GM10248 (cell line): ENCODE measurements around the gene SNX17.
A peak's percentile ranks its signal among the peaks of the same experiment; 100 is the strongest.

Experiments used
- CTCF ChIA-PET: fragments of 300-600 bp; sonication (Branson Sonifier 250); formaldehyde crosslinking; extraction: SDS; loops from one replicate; lab custom pipeline; 2021; ENCODE audit warnings: antibody characterized with exemption; lab: Yijun Ruan, JAX
- POLR2A ChIA-PET: fragments of 350-650 bp; sonication (Branson Sonifier 250); formaldehyde crosslinking; extraction: SDS; loops from one replicate; lab custom pipeline; 2020; ENCODE audit warnings: antibody characterized with exemption; lab: Yijun Ruan, JAX
- DNase-seq: peaks from one replicate; pipeline ENCODE4 v3.0.0; 2012; ENCODE audit errors: extremely low spot score
- CTCF ChIP-seq: IDR thresholded peaks from 2 replicates; pipeline ENCODE4 v1.5.1; 2012; ENCODE audit warnings: mild to moderate bottlenecking, low read depth; ENCODE audit errors: extremely low read depth, missing control alignments, control extremely low read depth

The SNX17 gene

GRCh38 chr2:27370026-27370815 is at the start of gene SNX17, which contains the start of gene EIF2B4:
TSS of gene SNX17 (plus strand) at chr2:27370616. CDS start at chr2:27370744, 128 bp downstream.
TSS of gene EIF2B4 (minus strand) at chr2:27370338. CDS start at chr2:27370314, 24 bp downstream.
- peak; percentile 94 for TF ChIP-seq CTCF

GRCh38 chr2:27320958-27321543 is 49.4 kb upstream of the SNX17 start:
- no peak for TF ChIP-seq CTCF
- POLR2A ChIA-PET: no interaction called here
- no peak for DNase-seq
- CTCF ChIA-PET: interaction anchor here (1.2 to 5.0 kb wide), 4 partner anchors 10 to 70 kb away, joined by 3 to 33 read pairs (median 5); no protein-coding TSS in a partner anchor

More at GRCh38 chr2:27370026-27370815, at the start of gene SNX17, which contains the start of gene EIF2B4:
- ChIA-PET CTCF (interaction anchor here (0.7 to 2.3 kb wide), 18 partner anchors 8 to 313 kb away, joined by 3 to 13 read pairs (median 4); partner anchors contain the start of genes CCDC121, GPN1, GTF3C2 and NRBP1), POLR2A (interaction anchor here (0.5 to 1.6 kb wide), 2 partner anchors 11 to 1227 kb away, joined by 7 read pairs; partner anchors contain the start of gene ZNF513)
- peak; percentile 96 for DNase-seq

GRCh38 chr2:27322301-27322765 is 48.1 kb upstream of the SNX17 start:
- POLR2A ChIA-PET: interaction anchor here (1.1 kb wide), 1 partner anchor 271 kb away, joined by 3 read pairs; the partner anchor contains the start of gene AGBL5
- DNase-seq: peak; percentile 50
- CTCF ChIA-PET: interaction anchor here (0.8 to 5.0 kb wide), 9 partner anchors 9 to 361 kb away, joined by 3 to 33 read pairs (median 4); no protein-coding TSS in a partner anchor
- TF ChIP-seq CTCF: no peak

GRCh38 chr2:27322766-27323595 is 47.4 kb upstream of the SNX17 start, which contains the start of gene MPV17:
TSS of gene MPV17 (minus strand) at chr2:27323097. CDS start at chr2:27322517, 580 bp downstream.
- ChIA-PET CTCF (interaction anchor here (0.8 to 5.0 kb wide), 8 partner anchors 9 to 361 kb away, joined by 3 to 33 read pairs (median 5); no protein-coding TSS in a partner anchor), POLR2A (interaction anchor here (1.1 kb wide), 1 partner anchor 272 kb away, joined by 3 read pairs; the partner anchor contains the start of gene AGBL5)
- no peak for TF ChIP-seq CTCF
- DNase-seq: peak; percentile 96

- no peak for TF ChIP-seq CTCF
- POLR2A ChIA-PET: no interaction called here
- DNase-seq: no peak
- CTCF ChIA-PET: interaction anchor here (2.3 to 5.0 kb wide), 3 partner anchors 9 to 44 kb away, joined by 6 to 33 read pairs (median 9); no protein-coding TSS in a partner anchor
Measured at GRCh38 chr2:27323596-27324285, 46.7 kb upstream of the SNX17 start.
